ENCODE results near the gene TCEANC2. TPM values are rescaled to one million over a fixed set of nuclear protein-coding genes. Genes with fewer than 3 reads are reported as not detected.

Gene TCEANC2
- total RNA-seq, 4 donors from 2014 or later, result 3.0 to 9.0 (median 5.5) TPM

GRCh38 chr1:54115520-54115919, 62.1 kb downstream of the TCEANC2 start:
- Histone ChIP-seq H3K4me1 (no peaks in the 10 kb centered on the region), H3K36me3 (no peaks in the 10 kb centered on the region), H3K4me3 (no peak overlapping the region), H3K27me3 (no peaks in the 10 kb centered on the region), H3K27ac (no peak overlapping the region), H3K9me3 (no peaks in the 10 kb centered on the region)
- 89% methylated on average over 3 of the region's 3 CpGs for WGBS, 2 donors
- DNase-seq (ENCODE audit: low spot score in 2 of 2), result no peak
- TF ChIP-seq EP300 (IDR thresholded peaks at IDR 0.05), result no peak

- TF ChIP-seq EP300 (IDR thresholded peaks at IDR 0.05), result no peak
- no peak for TF ChIP-seq POLR2A (IDR thresholded peaks at IDR 0.05)
- no peak for TF ChIP-seq CTCF (IDR thresholded peaks at IDR 0.05)
These were observed 64.6 kb downstream of the TCEANC2 start for GRCh38 chr1:54117815-54118563.

DNA sequence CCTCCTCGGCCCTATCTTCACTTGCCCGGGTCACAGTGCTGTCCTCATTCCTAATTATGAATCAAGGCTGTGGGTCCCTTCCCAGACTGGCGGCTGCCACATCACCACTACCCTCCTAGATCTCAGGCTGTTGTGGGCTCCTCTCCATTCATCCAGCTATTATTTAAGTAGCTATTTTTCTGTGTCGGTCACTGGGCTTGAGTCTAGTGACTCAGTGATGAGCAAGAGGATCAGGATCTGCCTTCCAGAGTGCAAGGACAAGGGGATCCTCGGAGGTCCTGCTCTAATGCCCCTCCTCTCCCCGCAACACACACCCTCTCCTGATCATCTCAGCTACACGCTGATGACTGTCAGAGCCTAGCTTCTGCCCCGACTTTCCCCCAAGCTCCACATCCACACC, 65.3 kb downstream of the TCEANC2 start:
- no peaks in the 10 kb centered on the region for H3K36me3 ChIP-seq
- no peaks in the 10 kb centered on the region for H3K27me3 ChIP-seq
- no peak for DNase-seq (ENCODE audit: low spot score in 2 of 2)
- H3K27ac ChIP-seq, result no peak overlapping the region
- 60 to 65% methylated on average over 8 of the region's 8 CpGs for WGBS, 2 donors
- peaks cover 0 to 13% (median 8%) of the 10 kb centered on the region in 4 donors for H3K4me1 ChIP-seq
- H3K4me3 ChIP-seq, result no peak overlapping the region
- no peaks in the 10 kb centered on the region for H3K9me3 ChIP-seq
- TF ChIP-seq POLR2A (IDR thresholded peaks at IDR 0.05) (no peak), CTCF (IDR thresholded peaks at IDR 0.05) (no peak), EP300 (IDR thresholded peaks at IDR 0.05) (no peak)

More at GRCh38 chr1:54117815-54118563, 64.6 kb downstream of the TCEANC2 start:
- peaks cover 0 to 13% (median 8%) of the 10 kb centered on the region in 4 donors for H3K4me1 ChIP-seq
- no peak for DNase-seq (ENCODE audit: low spot score in 2 of 2)
- no peaks in the 10 kb centered on the region for H3K9me3 ChIP-seq
- no peak overlapping the region for H3K27ac ChIP-seq
- H3K27me3 ChIP-seq, result no peaks in the 10 kb centered on the region
- no peak overlapping the region for H3K4me3 ChIP-seq
- no peaks in the 10 kb centered on the region for H3K36me3 ChIP-seq
- WGBS, 2 donors, result 67 to 76% methylated on average over 11 of the region's 11 CpGs

DNA sequence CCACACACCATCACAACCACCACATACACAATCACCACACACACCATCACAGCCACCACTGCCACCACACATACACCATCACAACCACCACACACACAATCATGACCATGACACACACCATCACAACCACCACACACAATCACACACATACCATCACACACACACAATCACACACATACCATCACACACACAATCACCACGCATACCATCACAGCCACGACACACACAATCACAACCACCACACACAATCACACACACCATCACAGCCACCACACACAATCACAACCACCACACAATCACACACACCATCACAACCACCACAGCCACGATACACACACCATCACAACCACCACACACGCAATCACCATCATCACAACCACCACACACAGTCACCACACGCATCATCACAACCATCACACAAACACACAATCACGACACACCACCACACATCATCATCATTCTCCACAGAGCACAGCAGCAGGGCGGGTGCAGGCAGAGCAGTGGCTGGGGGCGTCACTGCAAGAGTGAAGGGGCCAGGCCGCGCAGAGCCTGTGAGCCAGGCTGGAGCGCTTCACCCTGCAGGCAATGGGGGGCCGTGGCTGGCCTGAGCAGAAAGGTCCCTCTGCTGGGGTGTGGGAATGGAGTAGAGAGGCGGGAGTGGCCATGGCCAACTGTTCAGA, 66.8 kb downstream of the TCEANC2 start:
- no peaks in the 10 kb centered on the region for H3K27me3 ChIP-seq
- no peaks in the 10 kb centered on the region for H3K36me3 ChIP-seq
- WGBS, 2 donors, result 89 to 96% methylated on average over 13 of the region's 13 CpGs
- TF ChIP-seq EP300 (IDR thresholded peaks at IDR 0.05) (no peak), CTCF (IDR thresholded peaks at IDR 0.05) (no peak), POLR2A (IDR thresholded peaks at IDR 0.05) (no peak)
- DNase-seq (ENCODE audit: low spot score in 2 of 2), result no peak
- no peak overlapping the region for H3K27ac ChIP-seq
- H3K9me3 ChIP-seq, result no peaks in the 10 kb centered on the region
- H3K4me3 ChIP-seq, result no peak overlapping the region
- H3K4me1 ChIP-seq, result peaks cover 0 to 13% (median 8%) of the 10 kb centered on the region in 4 donors

GRCh38 chr1:54120698-54121481, 67.5 kb downstream of the TCEANC2 start:
- no peaks in the 10 kb centered on the region for H3K27me3 ChIP-seq
- no peaks in the 10 kb centered on the region for H3K36me3 ChIP-seq
- TF ChIP-seq CTCF (IDR thresholded peaks at IDR 0.05), result no peak
- no peak for TF ChIP-seq POLR2A (IDR thresholded peaks at IDR 0.05)
- TF ChIP-seq EP300 (IDR thresholded peaks at IDR 0.05), result no peak
- no peaks in the 10 kb centered on the region for H3K9me3 ChIP-seq
- peaks cover 0 to 13% (median 8%) of the 10 kb centered on the region in 4 donors for H3K4me1 ChIP-seq
- WGBS, 2 donors, result 60 to 66% methylated on average over 31 to 33 of the region's 33 CpGs
- H3K27ac ChIP-seq, result peak overlapping the region in 1 of 4 donors; percentile 58
- peak overlapping the region in 3 of 4 donors; percentile 22 to 37 (median 24) for H3K4me3 ChIP-seq
- no peak for DNase-seq (ENCODE audit: low spot score in 2 of 2)
